GM19023 (cell line): Measurements from ENCODE around the gene MEF2D.

Experiments used
- ATAC-seq: cut with Tn5 transposase; IDR thresholded peaks from one replicate; pipeline ENCODE4 v1.9.1; 2021; ENCODE audit warnings: mild to moderate bottlenecking, moderate library complexity; ENCODE audit not compliant: unreplicated experiment

The MEF2D gene

DNA sequence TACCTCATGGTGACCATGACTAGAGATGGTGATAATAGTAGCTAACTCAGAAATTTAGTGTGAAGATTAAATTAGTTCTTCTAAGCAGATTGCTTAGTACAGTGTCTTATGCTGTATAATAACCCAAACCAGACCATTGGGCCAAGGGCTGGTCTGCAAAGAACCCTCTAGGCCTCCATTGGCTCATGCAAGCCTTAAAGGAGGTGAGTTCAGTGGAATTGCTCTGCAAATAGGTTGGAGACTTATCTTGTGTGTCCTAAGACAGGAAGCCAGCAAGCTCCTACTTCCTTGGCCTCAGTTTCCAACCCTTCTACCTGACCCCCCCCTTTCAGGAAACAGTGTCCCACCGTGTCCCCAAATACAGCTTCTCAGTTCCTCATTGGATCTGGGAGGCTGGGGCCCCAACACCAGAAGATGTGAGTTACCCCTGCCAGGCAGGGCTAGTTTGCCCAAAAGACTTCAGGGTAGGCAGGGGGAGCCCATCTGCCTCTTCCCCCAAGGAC, 1.9 kb upstream of the MEF2D start:
- no peak for ATAC-seq

GRCh38 chr1:156500793-156501506, 375 bp upstream of the MEF2D start:
- peak; percentile 59 for ATAC-seq

DNA sequence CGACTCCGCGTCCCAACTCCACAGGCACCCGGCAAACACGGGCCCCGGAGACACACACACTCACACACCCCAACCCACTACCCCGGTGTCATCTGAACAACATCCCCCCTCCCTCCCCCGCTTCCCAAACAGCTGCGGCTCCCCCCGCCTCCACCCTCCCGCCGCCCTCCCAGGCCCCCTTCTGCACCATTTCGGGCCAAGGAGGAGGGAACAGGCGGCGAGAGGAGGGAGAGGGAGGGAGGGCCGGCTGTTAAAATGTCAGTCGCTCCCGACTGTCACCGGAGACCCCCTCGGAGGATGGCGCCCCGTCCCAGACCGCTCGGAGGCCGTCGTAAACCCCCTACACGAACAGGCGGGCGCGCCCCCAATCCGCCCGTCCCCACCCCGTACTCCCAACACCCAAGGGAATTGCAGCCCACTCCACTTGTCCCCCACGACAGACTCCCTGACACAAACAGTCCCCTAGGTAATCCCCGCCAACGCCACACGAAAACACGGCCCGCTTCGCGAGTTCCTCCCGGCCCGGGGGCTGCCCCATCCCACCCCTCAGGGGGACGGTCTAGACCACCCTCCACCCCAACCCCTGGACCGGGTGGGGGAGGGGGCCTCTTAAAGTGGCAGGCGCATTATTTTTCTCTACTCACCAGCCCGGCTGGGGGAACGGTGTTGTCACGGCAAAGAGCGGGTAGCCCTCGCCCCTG, 583 bp downstream of the MEF2D start:
- ATAC-seq = peak; percentile 8

GRCh38 chr1:156499194-156499841, 1.3 kb downstream of the MEF2D start:
- ATAC-seq = no peak

- no peak for ATAC-seq
Measured at GRCh38 chr1:156498432-156499193, 2.0 kb downstream of the MEF2D start.

DNA sequence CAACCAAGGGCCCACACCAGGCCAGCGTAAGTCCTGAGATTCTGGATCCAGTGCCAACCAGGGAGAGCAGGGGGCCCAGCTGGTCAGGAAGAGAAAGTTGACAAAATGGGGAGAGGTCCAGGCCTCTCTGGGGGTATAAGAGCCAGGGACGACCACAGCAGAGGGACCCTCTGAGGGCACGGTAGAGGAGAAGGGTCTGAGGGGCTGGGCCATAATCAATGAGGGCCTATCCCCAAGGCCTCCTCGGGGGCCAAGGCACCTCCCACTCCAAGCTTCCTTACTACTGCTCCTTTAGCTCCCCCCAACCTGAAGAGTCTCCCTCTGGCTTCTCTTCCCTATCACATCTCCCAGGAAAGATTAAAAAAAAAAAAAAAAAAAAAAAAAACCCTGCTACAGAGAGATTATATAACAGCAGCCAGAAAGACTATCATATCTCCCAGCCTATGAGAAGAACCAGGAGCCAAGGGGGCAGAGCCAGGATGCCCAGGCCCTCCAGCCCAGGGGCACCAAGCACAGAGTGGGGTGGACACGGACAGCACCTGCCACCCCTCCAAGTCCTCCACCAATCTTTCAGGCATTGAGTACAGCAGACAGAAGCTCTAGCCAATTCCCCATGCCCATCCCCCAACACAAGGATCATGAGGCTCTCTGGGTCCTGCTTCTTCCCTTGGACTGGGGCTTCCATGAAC, 2.7 kb downstream of the MEF2D start:
- no peak for ATAC-seq

- no peak for ATAC-seq
Measured at GRCh38 chr1:156497078-156497742, 3.4 kb downstream of the MEF2D start.

DNA sequence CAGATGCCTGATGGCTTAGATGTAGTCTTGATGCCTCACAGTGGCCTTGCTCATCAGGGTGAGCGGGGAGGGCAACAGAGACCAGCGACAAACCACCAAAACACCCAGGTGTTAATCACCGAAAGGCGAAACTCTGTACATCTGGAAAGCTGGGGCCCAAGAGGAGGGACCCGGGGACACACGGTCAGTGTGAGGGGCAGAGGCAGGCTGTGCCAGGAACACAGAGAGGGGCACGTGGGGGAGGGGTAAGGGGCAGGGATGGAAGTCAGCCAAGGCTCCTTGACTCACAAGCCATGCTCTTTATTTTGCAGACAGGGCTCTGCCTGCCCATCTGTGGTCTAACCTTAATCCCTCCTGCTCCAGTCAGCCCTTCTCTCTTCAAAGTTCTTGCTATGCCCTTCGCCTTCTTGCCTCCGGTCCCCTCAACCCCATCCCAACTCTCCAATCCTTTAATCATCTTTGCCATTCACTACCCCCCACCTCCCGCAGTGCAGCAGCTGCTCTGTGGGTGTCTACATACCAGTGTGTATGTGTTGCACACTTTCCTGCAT, 4.3 kb downstream of the MEF2D start:
- ATAC-seq = no peak

DNA sequence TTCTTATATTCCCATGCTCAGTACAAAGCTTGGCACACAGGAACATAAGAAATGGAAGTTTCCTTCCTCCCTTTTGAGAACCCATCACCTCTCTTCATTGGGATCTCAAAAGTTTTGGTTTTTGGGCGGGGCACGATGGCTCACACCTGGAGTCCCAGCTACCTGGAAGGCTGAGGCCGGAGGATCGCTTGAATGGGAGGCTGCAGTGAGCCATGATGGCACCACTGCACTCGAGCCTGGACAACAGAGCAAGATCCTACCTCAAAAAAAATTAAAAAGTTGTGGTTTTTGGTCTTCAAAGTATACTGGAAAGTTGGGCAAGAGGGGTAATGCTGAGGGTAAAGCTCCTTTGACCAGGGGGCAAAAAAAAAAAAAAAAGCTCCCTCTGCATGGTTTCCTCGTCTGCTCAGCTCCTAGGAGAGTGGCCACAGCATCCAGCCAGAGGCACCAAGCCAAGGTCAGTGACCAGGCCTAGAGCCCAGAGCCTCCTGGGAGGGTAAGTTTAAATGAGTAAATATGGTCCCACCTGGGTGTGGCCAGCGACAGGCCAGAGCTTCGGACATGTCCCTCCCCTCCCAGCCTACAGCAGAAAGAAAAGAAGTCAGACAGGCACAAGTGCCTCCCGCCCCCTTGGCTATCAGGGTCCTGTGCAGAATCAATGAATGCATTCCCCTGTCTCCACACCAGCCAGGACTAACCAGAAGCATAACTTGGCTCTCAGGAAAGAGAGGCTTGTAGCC, 5.0 kb downstream of the MEF2D start:
- no peak for ATAC-seq

- ATAC-seq = no peak
Measured at GRCh38 chr1:156494309-156494895, 6.2 kb downstream of the MEF2D start.

- no peak for ATAC-seq
Measured at GRCh38 chr1:156493742-156494141, 6.8 kb downstream of the MEF2D start.

GRCh38 chr1:156493154-156493631, 7.4 kb downstream of the MEF2D start:
- ATAC-seq = no peak

DNA sequence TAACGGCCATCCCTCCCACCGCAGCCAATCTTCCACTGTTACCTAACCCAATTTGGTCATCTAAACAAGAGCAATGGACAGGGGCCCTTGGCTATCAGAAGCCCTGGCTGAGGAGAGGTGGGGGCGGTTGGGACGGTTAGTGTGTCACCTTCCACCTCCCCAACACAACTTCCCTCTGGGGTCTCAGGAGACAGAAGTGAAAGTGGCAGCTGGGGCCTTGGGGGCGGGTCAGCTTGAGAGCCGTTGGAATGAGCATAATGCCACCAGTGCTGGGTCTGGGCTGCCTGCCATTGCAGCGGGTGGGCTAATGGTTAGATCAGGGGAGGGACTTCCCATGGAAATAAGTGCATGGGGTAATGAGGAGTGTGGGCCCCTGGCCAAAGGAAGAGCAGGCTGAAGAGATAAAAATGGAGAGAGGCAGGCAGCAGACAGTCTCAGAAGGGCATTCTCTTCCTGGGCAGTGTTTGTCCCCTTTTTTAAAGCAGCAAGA, 7.9 kb downstream of the MEF2D start:
- ATAC-seq = no peak

DNA sequence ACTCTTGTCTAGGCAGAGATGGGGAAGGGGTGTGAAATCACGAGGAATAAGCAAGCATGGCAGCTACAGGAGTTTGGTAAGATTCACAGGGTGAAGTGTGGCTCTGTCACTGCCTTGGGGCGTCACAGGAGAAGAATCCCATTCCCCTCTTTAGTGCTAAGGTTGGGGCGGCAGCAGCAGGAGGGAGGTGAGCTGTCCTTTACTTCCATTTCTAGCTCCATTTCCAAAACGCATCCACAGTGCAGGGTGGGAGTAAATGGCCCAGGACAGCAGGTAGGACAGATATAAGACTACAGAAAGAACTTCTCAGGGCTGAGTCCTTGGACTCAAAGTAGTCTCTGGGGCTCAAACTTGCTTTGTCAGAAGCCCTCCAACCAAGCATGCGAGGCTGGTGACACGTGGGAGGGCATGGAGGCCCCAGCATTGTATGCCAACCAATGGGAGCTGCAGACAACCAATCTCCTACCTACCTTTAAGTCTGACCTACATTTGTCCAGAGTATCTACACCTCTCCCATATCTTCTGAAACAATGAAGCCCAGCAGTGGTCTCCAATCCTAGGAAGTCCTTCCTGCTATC, 8.5 kb downstream of the MEF2D start:
- no peak for ATAC-seq

GRCh38 chr1:156491151-156491949, 9.2 kb downstream of the MEF2D start:
- ATAC-seq = no peak

- no peak for ATAC-seq
Measured at GRCh38 chr1:156490401-156491032, 10.1 kb downstream of the MEF2D start.

DNA sequence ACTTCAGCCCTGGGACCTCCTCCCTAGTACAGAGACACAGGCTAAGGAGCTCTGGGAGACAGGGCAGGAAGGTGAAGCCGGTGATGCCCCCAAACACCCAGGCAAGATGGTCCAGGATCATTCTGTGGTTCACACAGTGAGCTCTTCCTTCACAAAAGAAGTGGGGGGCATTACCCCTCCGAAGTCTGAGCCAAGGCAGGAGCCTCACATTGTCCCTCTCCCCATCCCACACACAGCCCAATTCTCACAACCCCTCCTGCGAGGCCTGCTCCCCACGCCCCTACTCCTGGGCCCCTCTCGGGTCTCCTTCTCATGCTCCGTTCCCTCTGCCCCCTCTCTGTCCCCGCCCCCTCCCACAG, 10.7 kb downstream of the MEF2D start:
- no peak for ATAC-seq
